Adrenal gland (tissue), 12 donors: ENCODE data around the gene CMPK2. TPM values are rescaled to one million over a fixed set of nuclear protein-coding genes. Genes with fewer than 3 reads are reported as not detected.
A peak's percentile ranks its signal among the peaks of the same experiment; 100 is the strongest.

Experiments
- DNase-seq, 7 donors: peaks; one replicate each; pipeline ENCODE4 v3.0.0-alpha.2; 2019 to 2020
- H3K27ac ChIP-seq, 5 donors: fragments of 200-600 bp; sonication (generic) in 4 of 5; 1 replicate in 3 of 5; 2 replicates in 2 of 5; pipeline versions ENCODE4 v1.5.1 to v1.8.0; 2016 to 2020; ENCODE audit warnings: mild to moderate bottlenecking in 1 of 5
- H3K27me3 ChIP-seq: fragments of 200-600 bp; 2 replicates; pipeline ENCODE4 v1.8.0; 2021
- H3K36me3 ChIP-seq, 2 donors: fragments of 200-600 bp; replicated peaks in 1 of 2; 1 replicate in 1 of 2; 2 replicates in 1 of 2; pipeline versions ENCODE4 v1.5.1 to v1.8.0; 2018 to 2022
- H3K4me1 ChIP-seq, 2 donors: fragments of 200-600 bp; replicated peaks in 1 of 2; 1 replicate in 1 of 2; 2 replicates in 1 of 2; pipeline versions ENCODE4 v1.5.1 to v1.8.0; 2018 to 2021
- H3K4me3 ChIP-seq, 4 donors: fragments of 200-600 bp; sonication (generic) in 3 of 4; one replicate each; pipeline ENCODE4 v1.5.1; 2016 to 2018
- H3K9me3 ChIP-seq, 3 donors: fragments of 200-600 bp; sonication (generic) in 1 of 3; replicated peaks in 1 of 3; 1 replicate in 2 of 3; 2 replicates in 1 of 3; pipeline versions ENCODE4 v1.5.1 to v1.8.0; 2016 to 2021
- CTCF ChIP-seq, 6 experiments: fragments of 450-650 bp in 4 of 6; fragments of 200-600 bp in 2 of 6; sonication (generic) in 1 of 6; IDR thresholded peaks; 1 replicate in 5 of 6; 2 replicates in 1 of 6; pipeline versions ENCODE4 v1.5.1 to v1.8.0; 2016 to 2021; ENCODE audit warnings: antibody characterized with exemption in 6 of 6, mild to moderate bottlenecking in 2 of 6, moderate library complexity in 1 of 6
- POLR2A ChIP-seq, 2 donors: fragments of 450-650 bp; IDR thresholded peaks; one replicate each; pipeline ENCODE4 v1.6.1; 2017; ENCODE audit warnings: antibody characterized with exemption in 2 of 2, mild to moderate bottlenecking in 2 of 2, moderate library complexity in 1 of 2
- WGBS, 4 donors: extraction: QIAGEN DNeasy Blood & Tissue Kit in 2 of 4; methylation state at CpG; one replicate each; pipeline versions ENCODE4 v1.1.5 to v1.1.7; 2013 to 2017; 5-methylcytosine and 5-hydroxymethylcytosine counted together
- intact Hi-C, 2 donors: fragments of 100-400 bp; cut with DNase I; formaldehyde crosslinking; loops; one replicate each; pipeline versions ENCODE4 v1.14.1 to v1.15.0; 2022 to 2023
- polyA plus RNA-seq, 3 donors: library from polyadenylated mRNA; stranded (reverse); fragments of 200-250 nt in 2 of 3; fragments of 350-450 nt in 1 of 3; fragmentation: Illumina TruSeq in 1 of 3; extraction: RNeasy Lipid Tissue Mini Kit (QIAGEN cat#74804) in 1 of 3; gene quantifications; one replicate each; pipeline ENCODE4 v1.2.3, GENCODE V29; 2013 to 2014
- total RNA-seq, 9 donors: library from RNA; depleted of rRNA in 4 of 9; stranded (reverse); fragments of >200 nt in 4 of 9; fragments of 120-200 nt in 1 of 9; fragmentation: NEBNext Ultra II Directional in 1 of 9; extraction: Animal tissue kit (Norgen Biotek cat#: 25700) in 1 of 9; gene quantifications; one replicate each; pipeline versions ENCODE4 v1.1.0 to v1.2.4, GENCODE V29; 2013 to 2023
- donor health status: healthy with polysubstance abuse.
- donor health status: Bipolar disorder and iron deficiency.
- donor health status: DM: yes; HTN: yes; CAD: no.
- donor health status: DM: no; HTN: no; CAD: no.
- donor health status: DM: no; HTN: no; CAD: no.
- donor health status: DM: yes; HTN: yes; CAD: no.

CMPK2 gene
- total and polyA plus RNA-seq, 12 donors, result 2.4 to 18.8 (median 6.2) TPM

- 5 to 8% (median 6%) methylated on average over 9 of the region's 9 CpGs for WGBS, 4 donors
- Histone ChIP-seq H3K4me3 (peak overlapping the region in 3 of 4 donors; percentile 66 to 84 (median 75)), H3K27ac (peak overlapping the region; percentile 63 to 92 (median 83)), H3K9me3 (no peaks in the 10 kb centered on the region), H3K36me3 (no peaks in the 10 kb centered on the region), H3K27me3 (no peaks in the 10 kb centered on the region), H3K4me1 (peaks cover 5 to 16% of the 10 kb centered on the region in 2 donors)
- intact Hi-C loops, result no loop called here
- DNase-seq, result peak; percentile 28 to 78 (median 46)
- TF ChIP-seq POLR2A (IDR thresholded peaks at IDR 0.05), result no peak
- TF ChIP-seq CTCF (IDR thresholded peaks at IDR 0.05), result peak; percentile 34 to 56 (median 42)
Measured at GRCh38 chr2:6866275-6866671, 566 bp upstream of the CMPK2 start.

GRCh38 chr2:6864923-6865345, 773 bp downstream of the CMPK2 start:
- H3K27ac ChIP-seq, result peak overlapping the region in 4 of 5 donors; percentile 77 to 92 (median 86)
- WGBS, 4 donors, result 7 to 48% (median 17%) methylated on average over 3 to 37 of the region's 37 CpGs
- peak; percentile 40 to 64 (median 51) for DNase-seq

GRCh38 chr2:6864231-6864754, 1.4 kb downstream of the CMPK2 start:
- Histone ChIP-seq H3K4me3 (no peak overlapping the region), H3K36me3 (no peaks in the 10 kb centered on the region), H3K9me3 (no peaks in the 10 kb centered on the region), H3K27me3 (no peaks in the 10 kb centered on the region), H3K27ac (no peak overlapping the region), H3K4me1 (peaks cover 5 to 16% of the 10 kb centered on the region in 2 donors)
- DNase-seq, result no peak
- WGBS, 4 donors, result 69 to 75% (median 71%) methylated on average over 8 of the region's 8 CpGs
- TF ChIP-seq POLR2A (IDR thresholded peaks at IDR 0.05) (no peak), CTCF (IDR thresholded peaks at IDR 0.05) (no peak)
- intact Hi-C loops, result no loop called here

More at GRCh38 chr2:6864923-6865345, 773 bp downstream of the CMPK2 start:
- Histone ChIP-seq H3K27me3 (no peaks in the 10 kb centered on the region), H3K9me3 (no peaks in the 10 kb centered on the region), H3K36me3 (no peaks in the 10 kb centered on the region), H3K4me1 (peaks cover 5 to 16% of the 10 kb centered on the region in 2 donors), H3K4me3 (peak overlapping the region in 2 of 4 donors; percentile 66 to 84)
- intact Hi-C loops, result no loop called here
- TF ChIP-seq CTCF (IDR thresholded peaks at IDR 0.05) (no peak), POLR2A (IDR thresholded peaks at IDR 0.05) (no peak)

- DNase-seq, result peak in 3 of 7 donors; percentile 8 to 83 (median 28)
- Histone ChIP-seq H3K27ac (peak overlapping the region in 1 of 5 donors; percentile 10), H3K27me3 (no peaks in the 10 kb centered on the region), H3K36me3 (no peaks in the 10 kb centered on the region), H3K4me3 (no peak overlapping the region), H3K4me1 (peaks cover 5 to 16% of the 10 kb centered on the region in 2 donors), H3K9me3 (no peaks in the 10 kb centered on the region)
- intact Hi-C loops, result no loop called here
- no peak for TF ChIP-seq CTCF (IDR thresholded peaks at IDR 0.05)
- WGBS, 4 donors, result 75 to 81% (median 79%) methylated on average over 6 of the region's 6 CpGs
Measured at GRCh38 chr2:6863792-6864191, 1.9 kb downstream of the CMPK2 start.
